Hematopoietic multipotent progenitor cell treated with erythropoietin and hydrocortisone succinate and interleukin-3 and kit ligand, for 15 days (in vitro differentiated cells): Measurements from ENCODE around the gene ACCS.

Source experiments
- DNase-seq: peaks from one replicate; pipeline ENCODE4 v3.0.0-alpha.2; 2015; ENCODE audit warnings: low spot score

The ACCS gene

DNA sequence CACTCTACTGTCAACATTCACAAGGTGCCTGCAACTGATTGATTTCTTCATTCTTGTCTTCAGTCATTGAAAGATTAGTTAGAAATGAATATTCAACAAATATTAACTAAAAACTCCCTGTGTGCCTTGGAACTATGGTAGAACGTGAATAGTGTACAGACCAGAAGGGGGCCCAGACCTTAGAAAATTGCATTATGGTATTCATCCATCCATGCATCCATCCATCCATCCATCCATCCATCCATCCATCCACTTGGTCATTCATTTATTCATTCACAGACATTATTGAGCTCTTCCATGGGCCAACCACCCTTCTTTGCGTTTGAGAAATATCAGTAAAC is 28.4 kb upstream of the ACCS start:
- no peak for DNase-seq

DNA sequence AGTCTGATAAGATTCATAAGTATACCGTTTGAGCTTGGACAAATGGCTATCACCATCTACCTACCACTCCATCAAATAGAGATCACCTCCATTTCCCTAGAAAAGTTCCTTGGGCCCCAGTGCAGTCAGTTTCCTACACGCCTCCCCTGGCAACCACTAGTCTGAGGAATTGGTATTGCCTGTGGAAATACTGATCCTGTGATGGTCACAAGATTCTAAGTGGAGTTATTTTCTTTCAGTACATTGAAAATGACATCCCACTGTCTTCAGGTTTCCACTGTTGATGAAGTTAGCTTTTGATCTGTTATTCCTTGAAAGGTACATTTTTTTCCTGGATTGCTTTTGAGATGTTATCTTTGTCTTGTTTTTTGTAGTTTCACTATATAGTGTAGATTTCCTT is 22.9 kb upstream of the ACCS start:
- no peak for DNase-seq

DNA sequence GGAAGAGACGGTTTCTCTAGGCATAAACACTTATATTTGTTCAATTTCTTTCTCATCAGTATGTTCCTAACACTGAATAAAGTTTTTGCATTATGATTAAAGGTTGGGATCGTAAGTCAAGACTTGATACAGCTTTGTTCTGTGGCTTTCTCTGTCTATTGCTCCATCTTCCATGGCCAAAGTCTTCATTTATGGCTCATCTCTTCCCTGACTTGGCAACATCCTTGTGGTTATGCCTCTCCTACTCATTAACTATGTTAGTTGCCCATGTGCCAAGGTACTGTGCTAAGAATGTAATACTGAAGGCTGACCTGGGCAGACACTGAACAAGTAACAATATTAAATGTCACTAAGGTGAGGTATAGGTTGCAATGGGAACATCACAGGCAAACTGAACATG is 19.9 kb upstream of the ACCS start:
- DNase-seq: no peak

DNA sequence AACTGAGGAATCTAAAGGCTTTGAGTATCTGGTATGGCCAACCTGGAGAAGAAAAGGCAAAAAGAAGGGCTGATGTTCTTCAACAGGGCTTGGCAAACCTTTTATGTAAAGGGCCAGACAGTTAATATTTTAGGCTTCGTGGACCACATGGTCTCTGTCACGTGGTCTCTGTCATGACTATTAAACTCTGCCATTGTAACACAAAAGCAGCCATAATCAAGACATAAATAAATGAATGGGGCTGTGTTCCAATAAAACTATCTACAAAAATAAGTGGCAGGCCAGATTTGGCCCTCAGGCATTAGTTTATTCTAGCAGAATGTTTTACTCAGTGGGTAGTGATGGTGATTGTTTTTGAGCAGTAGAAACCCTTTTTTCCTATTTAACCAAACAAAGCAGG is 18.8 kb upstream of the ACCS start:
- no peak for DNase-seq

GRCh38 chr11:44047931-44048431 is 18.1 kb upstream of the ACCS start, which contains the start of gene ACCSL:
ACCSL (plus strand) TSS chr11:44047981; CDS start chr11:44048037, 56 bp downstream.
- DNase-seq: no peak

DNA sequence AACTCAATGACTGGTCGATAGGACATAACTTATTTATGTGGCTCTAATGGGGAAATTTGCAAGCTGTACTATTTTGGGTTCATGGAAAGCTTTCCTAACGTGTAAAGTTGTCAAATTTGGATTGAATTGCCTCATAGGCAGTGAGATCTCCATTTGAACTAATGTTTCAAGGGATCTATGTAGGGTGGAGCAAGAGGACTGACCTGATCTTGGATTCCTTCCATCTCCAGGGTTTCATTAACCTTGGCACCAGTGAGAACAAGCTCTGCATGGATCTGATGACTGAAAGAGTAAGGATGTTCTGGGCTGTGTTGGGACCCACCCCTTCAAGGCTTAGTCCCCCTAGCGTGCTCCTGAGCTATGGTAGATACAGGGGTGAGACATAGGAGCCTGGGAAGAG is 16.2 kb upstream of the ACCS start:
- DNase-seq: no peak

DNA sequence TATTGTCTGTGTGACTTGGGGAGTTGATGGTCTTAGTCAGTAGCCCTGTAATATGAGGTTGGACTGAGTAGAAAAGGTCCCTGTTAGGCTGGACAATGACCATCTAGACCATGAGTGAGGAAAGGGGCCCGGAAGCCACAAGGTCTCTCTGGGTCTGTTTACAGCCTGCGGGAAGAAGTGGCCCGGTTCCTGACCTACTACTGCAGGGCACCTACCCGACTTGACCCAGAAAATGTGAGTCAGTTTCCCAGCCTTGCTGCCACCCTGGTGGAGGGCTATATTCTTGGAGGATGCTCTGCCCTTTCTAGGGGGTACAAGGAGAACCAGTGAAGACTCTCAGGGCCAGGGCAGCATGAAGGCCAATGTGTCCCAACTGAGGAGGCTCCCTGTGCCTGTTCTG is 14.9 kb upstream of the ACCS start:
- no peak for DNase-seq

DNA sequence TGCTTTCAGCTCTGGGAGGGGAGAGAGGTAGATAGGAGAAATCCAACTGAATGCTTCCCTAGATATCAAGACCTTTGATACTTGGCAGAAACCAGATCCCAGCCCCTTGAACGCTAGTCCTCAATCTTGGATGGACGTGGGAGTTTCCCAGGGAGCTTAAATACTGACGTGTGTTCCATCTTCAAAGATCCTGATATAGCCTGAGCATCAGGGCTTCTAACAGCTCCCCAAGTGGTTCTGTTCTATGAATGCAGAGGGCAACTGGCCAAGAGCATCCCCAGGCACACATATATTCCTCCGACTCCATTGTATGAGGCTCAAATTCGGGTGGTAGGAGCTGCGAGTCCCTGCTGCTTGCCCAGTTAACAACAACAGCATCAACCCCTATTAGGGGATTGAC is 8.7 kb upstream of the ACCS start:
- no peak for DNase-seq

GRCh38 chr11:44058275-44058674 is 7.8 kb upstream of the ACCS start:
- DNase-seq: no peak

GRCh38 chr11:44065161-44065661 is 859 bp upstream of the ACCS start:
- no peak for DNase-seq

DNA sequence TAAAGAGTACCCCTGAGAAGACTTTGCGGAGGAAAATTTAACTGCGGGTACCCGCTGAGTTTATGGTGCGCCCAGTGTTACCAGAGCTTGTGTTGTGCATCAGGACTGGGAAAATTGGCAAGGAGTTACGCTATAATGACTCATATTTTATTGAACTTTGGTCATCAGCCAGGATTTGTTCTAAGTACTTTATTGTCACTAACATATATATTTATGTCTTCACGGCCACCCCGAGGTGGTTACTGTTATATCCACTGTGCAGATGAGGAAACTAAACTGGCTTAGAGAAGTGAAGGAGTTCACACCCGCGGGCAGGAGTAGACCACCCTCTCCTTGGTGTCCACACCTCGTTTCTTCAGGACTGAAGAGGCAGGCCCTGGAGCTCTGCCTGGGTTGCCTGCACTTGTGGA is 667 bp downstream of the ACCS start:
- peak; percentile 70 for DNase-seq

GRCh38 chr11:44067266-44067665 is 1.2 kb downstream of the ACCS start:
- DNase-seq: peak; percentile 8

DNA sequence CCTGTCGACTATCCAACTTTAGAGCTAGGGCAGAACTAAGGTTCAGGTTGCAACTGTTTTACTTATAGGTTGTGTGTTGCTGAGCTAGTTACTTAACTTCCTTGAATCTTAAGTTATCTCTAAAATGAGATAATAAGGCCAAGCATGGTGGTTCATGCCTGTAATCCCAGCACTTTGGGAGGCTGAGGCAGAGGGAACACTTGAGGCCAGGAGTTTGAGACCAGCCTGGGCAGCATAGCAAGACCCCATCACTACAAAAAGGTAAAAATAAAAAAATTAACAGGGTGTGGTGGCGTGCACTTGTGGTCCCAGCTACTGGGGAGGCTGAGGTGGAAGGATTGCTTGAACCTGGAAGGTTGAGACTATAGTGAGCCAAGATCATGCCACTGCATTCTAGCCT is 2.1 kb downstream of the ACCS start:
- no peak for DNase-seq

DNA sequence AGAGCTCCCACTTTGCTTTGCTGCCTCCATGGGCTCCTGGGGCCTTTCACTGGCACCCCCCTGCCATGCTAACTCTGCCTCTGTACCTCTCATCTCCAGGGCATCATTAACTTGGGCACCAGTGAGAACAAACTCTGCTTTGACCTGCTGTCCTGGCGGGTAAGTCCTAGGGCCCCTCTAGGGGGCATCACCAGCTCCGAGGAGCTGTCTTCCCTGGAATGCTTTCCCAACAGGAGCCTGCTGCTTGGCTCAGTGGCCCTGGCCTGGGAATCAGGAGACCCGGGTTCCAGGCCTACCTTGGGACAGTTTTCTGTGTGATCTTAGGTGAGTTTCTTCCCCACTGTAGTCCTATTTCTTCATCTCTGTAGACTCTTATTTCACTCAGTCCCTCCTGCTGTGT is 5.1 kb downstream of the ACCS start:
- DNase-seq: no peak

GRCh38 chr11:44072757-44073658 is 6.9 kb downstream of the ACCS start:
- no peak for DNase-seq

DNA sequence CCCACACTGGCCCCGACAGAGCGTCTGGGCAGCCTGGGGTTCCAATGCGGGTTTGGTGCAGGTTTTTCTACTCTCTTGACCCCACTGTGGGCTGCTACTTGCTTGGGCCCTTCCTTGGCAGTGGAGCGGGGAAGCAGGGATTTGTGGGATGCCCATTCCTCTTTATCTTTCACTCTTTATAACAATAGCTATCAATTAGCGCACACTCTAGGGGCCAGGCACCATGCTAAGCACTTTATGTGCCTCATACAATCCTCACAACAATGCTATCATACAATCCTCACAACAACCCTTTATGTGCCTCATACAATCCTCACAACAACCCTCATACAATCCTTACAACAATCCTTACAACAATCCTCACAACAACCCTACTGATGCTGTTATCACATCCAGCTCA is 12.7 kb downstream of the ACCS start:
- DNase-seq: no peak

DNA sequence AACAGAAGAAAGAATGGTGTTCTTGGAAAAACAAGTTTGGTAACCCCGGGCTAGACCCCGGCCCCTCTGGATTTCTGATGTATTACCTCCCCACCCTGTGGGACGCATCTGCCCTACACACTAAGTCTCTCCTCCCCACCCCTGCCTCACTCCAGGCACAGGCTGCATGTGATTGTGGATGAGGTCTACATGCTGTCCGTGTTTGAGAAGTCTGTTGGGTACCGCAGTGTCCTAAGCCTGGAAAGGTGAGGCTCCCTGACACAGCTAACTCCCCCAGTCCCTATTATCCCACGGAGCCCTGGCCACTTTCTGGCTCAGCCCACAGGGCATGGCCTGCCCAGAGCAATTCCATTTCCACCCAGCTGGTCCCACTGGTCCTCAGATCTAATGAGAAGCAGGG is 13.3 kb downstream of the ACCS start:
- no peak for DNase-seq

DNA sequence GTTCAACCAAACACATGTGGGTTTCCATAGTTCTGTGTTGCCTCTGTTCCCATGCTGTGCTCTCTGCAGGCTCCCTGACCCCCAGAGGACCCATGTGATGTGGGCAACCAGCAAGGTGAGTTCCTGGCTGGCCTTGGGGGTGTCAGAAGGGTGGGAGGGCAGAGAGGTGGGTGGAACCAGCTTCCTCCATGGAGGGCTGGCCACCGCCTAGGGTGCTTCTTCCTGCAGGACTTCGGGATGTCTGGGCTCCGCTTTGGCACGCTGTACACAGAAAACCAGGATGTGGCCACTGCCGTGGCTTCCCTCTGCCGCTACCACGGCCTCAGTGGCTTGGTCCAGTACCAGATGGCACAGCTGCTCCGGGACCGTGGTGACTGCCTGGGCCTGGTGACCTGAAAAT is 14.9 kb downstream of the ACCS start:
- DNase-seq: no peak

- DNase-seq: no peak
Measured at GRCh38 chr11:44082645-44083044, 16.6 kb downstream of the ACCS start.

DNA sequence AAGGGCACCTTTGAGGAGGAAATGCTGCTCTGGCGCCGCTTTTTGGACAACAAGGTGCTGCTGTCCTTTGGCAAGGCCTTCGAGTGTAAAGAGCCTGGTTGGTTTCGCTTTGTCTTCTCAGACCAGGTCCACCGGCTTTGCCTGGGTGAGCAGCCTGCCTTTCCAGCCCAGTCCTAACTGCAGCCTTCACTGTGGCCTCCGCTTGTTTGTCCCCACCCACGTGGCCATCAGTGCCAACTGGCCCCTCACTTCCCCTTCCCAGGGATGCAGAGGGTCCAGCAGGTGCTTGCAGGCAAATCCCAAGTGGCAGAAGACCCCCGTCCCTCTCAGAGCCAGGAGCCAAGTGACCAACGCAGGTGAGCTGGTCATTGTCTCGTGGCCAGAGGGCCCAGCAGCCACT is 17.4 kb downstream of the ACCS start:
- no peak for DNase-seq

- DNase-seq: no peak
Measured at GRCh38 chr11:44083906-44084305, 17.8 kb downstream of the ACCS start.

GRCh38 chr11:44085330-44085729 is 19.3 kb downstream of the ACCS start:
- no peak for DNase-seq

- no peak for DNase-seq
Measured at GRCh38 chr11:44088377-44088776, 22.3 kb downstream of the ACCS start.

- no peak for DNase-seq
Measured at GRCh38 chr11:44088871-44089270, 22.8 kb downstream of the ACCS start.
